GM21447 (cell line): ENCODE results near the gene CLSTN2.

Experiments used
- ATAC-seq: cut with Tn5 transposase; IDR thresholded peaks from one replicate; pipeline ENCODE4 v1.9.1; 2021; ENCODE audit not compliant: unreplicated experiment

The CLSTN2 gene

DNA sequence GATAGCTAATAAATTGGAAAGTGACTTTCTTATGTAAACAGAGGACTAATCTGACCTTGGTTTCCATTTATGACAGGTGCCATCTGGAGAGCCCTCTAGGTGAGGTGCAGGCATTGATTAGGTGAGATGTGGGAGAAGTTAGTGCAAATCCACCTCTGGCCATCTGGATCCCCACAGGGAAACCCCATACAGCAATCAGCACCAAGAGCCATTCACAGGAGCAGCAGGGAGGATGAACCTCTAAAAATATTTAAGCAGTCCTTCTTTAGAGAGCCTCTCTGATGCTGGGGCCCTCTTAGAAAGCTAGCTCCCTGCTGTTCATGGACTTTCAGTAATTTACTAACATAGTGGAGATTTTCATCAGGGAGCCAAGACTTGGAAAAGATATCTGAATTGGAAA is 69.3 kb downstream of the CLSTN2 start:
- ATAC-seq: no peak

DNA sequence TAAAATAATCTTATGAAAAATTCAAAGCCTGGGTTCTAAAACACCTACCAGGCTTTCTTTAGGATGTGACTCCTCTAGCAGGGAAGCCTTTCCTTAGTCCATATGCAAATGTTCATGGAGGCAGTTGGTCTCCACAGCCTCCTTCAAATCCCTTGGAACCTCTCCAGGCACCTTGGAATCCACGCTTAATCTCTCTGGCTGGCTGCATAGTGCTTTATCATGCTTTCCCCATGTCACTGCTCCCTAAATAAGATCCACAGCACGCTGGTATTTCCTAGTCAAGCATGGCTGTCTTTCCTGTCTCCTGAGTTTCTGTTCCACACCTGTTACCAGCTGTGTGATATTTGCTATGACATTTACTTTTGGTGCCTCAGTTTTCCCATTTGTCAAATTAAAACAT is 71.3 kb downstream of the CLSTN2 start:
- ATAC-seq: no peak

DNA sequence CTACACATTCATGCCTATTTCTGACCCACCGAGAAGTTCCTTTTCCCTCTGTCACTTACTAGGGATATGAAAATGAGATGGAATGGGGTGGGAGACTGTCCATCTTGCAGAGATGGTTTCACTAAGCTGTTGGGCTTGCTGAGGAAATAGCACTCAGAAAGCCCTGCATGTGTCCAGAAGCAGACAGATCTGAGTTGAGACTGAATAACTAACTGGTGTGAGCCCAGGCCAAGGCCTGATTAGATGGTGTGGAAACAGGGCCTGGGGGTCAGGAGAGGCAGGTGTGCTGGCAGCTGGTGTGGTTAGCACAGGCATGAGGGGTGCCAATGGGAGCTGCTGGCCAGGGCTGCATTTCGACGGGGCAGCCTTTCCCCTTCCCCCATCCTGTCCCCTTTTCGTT is 72.1 kb downstream of the CLSTN2 start:
- ATAC-seq: no peak

DNA sequence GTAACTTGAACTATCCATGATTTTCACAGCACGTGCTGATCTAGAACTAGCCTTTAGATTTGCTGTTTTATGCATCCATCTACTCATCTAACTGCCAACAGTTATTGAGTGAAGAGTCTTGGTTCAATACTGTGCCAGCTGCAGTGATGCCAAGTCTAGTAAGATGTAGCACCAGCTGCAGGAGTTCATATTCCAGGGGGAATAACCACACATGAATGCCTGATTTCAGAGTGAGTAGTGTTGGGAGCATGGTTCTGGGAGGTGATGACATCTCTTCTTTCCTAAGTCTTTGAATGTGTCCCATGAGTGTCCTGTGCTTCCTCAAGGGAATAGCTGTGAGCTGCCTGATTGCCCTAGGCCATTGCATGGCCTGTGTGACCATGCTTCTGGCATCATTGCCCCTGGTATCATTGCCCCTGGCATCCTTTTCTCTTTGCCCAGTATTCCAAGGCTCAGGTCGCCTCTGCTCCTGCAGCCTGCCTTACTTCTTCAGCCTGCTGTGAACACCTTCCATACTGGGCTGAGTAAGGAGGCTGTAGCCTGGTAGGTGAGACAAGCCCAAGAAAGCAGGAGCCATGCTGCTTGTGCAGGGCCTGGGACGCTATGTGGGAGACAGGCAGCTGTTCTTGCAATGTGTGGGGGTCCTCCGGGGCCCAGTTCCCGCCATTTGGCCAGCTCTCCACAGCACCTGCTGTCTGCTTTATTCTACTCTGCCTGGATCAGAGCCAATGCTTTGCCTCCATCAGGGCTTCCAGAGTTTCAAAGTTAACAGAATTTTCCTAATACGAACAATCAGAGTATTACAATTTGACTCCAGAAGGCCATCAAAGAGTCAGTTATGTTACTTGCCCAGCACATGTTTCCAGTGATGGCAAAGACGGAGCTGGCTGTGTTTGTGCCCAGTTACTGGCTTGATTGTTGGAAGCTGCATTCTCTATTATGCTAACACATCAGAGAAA is 73.2 kb downstream of the CLSTN2 start:
- ATAC-seq: no peak

DNA sequence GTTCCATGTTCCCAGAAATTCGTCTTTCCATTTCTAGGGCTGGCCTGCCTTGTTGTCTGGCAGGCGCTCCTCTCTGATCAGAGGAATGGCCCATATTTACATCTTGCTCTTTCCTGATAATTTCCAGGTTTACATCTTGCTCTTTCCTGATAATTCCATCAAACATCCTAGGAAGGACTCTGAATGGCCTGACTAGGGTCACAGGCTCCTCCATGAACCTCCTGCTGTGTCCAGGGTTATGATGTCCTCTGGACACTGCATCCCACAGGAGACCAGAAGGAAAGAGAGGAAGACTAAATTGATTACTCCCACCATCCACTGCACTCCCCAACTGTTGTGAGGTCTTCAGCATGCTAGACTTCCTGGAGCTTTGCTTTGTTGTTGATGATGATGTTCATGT is 75.4 kb downstream of the CLSTN2 start:
- ATAC-seq: no peak

DNA sequence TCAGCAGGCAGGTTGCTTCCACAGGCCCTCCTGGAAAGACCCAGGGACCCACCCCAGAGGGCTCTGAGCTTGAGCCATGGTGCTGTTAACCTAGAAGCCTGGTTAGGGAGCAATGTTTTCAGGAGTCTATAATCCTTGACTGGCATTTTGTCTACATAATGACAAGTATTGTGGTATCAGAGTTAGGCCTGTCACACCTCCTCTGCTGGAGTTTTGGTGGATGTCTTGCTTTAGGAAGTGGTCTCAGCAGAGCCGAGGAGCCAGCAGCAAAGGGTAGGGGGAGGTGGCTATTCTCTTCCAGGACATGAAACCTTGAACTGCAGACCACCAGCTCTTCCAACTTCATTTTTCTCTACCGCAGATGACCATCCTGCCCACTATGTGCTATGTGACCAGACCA is 76.1 kb downstream of the CLSTN2 start:
- ATAC-seq: no peak

DNA sequence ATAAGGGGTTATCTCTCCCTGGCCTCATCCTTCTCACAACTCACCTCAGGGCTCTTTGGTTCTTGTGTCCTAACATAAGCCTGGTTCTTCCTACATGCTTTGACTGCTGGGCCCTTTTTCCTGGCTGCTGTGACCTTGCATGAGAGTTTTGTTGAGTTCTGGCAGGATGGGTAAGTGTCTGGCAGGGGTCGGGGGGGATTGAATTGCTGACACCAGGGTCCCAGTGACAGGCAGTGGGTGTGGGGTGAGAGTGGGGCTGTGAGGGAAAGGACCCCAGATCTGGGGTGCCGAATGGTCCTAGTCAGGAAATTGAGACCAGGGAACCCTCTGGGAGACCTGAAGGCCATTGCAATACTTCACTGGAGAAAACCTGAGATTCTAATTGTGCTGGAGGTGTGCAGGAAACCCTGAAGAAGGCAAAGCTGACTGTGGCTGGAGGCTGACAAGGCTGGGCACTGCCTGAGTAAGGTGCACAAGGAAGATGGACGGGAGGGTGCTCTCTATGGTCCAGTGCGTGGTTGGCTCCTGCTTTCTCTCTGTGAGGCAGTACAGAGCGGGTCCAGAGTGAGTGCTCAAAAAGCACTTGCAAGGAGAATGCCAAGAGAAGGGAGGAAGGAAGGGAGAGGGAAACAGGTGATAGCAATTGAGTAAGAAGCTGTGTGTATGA is 76.8 kb downstream of the CLSTN2 start:
- ATAC-seq: no peak

DNA sequence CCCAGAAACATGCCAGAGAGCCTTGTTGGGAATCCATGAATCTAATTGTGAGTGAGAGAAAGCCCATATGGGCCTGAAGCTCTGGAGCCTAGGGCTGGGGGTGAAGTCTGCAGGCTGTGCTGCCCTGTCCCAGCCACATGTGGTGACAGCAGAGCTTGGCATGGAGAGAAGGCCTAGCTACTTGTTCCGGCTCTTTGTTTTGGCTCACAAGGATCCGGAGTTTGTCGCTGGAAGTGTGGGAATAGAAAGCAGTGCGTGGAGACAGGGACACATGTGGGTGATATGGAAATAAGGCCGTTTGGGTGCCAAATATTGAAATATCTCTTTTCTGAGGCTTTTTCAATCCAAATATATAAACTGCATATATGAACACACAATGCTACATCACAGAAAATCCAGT is 78.2 kb downstream of the CLSTN2 start:
- no peak for ATAC-seq

DNA sequence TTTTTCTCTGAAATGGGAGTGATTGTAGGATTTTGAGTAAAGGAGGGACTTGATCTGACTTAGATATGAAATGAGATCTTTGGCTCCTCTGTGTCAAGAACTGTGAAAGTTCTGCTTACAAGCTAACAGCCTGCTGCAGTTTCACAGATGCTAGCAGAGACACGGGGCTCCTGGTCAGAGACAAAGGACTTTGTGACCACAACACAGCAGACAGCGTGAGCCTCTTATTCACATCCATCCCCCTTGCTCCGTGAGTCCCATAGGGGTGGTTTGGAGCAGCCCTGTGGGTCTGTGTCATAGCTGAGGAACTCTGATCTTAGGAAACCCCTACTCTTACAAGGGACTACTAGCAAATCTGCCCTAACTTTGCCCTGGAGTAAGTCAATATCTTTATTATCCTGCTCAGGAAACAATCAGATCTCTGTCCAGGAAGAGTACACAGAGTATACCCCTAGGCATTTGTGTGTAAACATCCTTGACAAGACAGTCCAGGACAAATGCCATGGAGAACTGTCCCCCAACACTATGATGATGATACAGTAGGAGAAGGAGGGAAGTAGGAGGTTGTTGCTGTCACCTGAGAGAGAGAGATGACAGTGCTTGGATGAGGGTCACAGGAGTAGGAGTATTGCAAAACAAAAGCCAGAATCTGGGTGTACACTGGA is 80.0 kb downstream of the CLSTN2 start:
- ATAC-seq: no peak

DNA sequence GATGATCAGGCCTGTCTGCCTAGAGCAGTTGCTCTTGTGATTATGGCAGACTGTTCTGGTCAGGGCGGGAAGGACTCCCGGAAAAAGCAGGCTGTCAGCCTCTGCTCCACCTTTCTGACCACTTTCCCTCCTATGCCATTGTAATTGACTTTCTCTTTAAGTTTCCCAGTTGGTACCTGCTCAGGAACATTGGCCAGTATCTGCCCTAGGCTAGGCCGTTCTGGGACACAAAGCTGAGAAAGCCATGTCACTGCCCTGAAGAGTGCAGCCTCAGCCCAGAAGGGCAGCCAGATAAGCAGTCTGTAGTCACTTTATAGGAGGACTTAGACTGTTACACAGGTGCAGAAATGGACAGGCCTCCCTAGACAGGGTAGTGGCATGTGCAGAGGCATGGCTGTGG is 80.8 kb downstream of the CLSTN2 start:
- ATAC-seq: no peak

DNA sequence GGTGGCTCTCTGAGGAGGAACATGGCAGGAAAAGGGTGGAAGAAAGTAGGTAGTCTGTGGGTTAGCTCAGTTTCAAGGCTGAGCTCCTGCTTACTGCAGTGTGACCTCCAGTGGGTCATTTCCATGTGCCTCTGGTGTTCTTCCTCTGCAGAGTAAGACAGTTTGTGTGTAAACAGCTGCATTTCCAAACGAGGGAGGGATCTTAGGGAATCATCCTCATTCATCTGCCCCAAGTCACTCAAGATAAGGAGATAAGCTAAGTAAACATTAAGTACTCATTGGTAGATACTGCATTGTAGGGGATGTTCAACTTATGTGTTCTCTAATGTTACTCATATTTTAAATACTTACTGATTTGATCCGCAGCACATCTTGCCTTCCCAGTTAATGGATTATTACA is 83.6 kb downstream of the CLSTN2 start:
- ATAC-seq: no peak

DNA sequence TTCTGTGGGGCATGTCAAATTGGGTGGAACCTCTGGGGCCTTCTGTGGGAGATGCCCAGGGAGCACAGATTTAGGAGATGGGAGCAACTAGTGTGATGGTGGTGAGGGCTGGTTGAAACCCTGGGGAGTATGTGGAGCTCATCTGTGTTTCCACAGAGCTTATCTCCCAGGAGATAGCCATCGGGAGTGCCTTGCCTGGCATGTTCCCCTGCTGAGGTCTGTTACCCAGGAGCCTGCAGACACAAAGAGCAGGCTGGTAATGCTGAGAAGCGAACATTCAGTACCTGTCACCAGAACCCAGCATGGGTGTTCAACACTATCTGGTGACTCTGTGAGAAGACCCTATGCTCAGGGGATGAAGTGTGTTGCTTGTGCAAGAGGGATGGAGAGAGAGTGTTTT is 85.0 kb downstream of the CLSTN2 start:
- ATAC-seq: no peak

DNA sequence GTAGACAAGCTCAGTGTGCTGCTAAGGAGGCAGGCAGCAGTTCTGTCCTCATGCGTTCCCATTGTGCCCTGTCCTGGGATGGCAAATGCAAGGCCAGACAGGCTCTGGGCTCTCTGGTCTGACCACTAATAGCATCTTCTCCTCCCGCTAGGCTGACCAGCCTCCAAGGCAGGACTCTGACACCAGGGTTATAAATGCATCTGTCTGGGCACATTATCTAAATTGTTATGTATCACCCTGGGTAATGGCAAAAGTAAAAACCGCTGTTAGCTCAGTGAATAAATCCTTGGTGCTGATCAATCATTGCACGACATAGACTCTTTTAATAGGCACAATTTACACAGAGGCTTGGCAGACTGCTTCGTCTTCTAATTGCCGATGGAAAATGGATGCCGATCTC is 85.6 kb downstream of the CLSTN2 start:
- no peak for ATAC-seq

DNA sequence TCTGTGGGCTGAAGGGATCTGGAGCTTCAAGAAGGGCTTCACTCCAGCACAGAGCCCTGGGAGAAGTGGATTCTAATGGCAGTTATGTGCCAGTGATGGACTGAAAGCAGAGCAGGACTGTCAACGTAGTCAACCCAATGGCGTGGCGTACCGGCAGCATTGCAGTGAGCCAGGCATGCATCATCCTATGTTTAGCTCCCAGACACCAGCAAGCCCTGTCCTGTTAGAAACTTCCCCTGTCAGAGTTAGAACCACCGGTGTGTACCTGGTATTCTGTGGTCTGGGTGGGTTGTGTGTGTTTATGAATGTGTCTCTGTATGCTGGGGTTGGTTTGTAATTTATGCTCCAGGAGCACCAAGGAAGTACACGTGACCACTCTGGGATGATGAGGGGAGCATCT is 86.3 kb downstream of the CLSTN2 start:
- ATAC-seq: no peak

DNA sequence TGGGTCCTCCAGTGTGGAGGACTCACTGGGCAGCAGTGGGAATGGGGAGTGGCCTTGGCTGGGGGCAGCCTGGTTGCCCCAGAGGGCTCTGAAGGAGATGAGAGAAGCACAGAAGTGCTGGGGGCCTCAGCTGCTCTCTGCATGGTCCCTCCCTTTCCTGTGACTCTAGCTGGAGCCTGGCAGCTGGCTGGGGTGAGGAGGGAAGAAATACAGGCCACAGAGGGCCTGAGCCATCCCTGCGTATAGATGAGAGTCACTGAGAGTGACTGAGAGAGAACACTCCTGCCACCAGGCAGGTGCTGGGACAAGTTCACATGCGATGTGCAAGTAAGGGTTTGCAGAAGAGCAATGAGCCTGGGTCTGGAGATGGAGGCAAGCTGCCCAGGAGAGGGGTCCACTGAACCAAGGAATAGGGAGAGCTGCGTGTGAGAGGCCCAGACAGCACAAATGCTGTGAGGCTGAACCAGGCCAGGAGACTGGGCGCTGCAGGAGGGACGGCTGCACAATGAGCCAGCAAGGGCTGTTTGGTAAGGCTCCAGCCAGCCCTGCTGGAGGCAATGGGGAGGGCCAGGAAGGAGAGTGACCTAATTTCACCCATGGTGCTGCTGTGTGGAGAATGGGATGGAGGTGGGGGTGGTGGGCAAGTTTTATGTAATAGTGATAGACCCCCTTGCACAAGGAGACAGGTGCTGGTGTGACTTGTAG is 87.2 kb downstream of the CLSTN2 start:
- no peak for ATAC-seq

DNA sequence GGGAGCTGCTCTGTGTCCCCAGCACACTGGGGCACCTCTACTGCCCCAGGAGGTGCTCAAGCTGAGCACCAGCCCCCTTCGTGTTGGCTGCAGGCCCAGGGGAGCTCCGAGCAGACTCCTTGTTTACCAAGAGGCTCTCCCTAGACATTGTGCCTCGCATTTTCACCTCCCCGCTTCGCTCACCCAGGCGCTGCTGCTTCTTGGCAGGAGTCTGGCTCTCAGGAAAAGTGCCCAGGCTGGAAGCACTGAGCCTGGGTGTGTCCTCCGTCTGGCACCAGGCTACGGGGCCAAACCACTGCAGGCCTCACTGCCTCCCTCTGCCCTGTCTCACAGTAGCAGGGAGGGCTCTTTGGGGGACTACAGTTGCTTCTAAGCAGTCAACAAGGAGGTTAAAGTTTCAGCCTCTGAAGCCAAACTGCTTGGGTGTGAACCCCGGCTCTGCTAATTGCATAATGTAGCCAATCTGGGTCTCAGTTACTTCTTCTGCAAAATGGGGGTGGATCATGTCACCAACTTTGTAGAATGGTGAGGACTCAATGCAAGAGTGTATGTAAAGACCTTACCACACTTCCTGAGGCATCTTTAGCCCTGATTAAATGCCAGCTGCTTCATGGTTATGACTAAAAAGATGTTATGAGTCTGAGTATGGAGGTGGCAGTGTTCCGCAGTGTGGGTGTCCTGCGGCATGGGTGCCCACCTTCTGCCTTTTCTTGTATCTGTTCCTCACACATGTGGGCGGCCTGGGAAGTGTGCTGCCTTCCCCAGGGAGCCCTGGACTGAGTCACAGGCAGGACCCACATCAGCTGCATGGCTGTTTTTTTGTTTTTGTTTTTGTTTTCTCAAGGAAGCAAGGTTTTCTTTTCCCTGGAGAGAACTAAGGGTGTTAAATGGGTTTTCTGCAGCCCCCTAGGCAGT is 88.9 kb downstream of the CLSTN2 start:
- no peak for ATAC-seq

DNA sequence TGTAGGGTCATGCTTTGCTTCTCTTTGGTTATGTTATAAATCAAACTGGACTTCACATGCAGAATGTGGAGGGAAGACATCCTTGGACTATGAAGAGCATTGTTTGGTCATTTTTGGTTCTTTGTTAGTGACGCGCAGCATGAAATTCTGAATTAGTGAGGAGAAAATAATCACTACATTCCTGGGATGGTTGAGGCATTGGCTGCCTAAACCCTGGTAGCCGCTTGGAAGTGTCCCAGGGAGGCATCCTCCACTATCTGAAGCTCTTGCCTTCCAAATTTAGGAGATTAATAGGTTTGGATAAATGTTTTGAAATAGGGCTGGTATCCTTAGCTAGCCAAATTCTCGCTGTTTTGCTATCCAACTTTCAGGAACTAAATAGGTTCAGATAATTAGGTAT is 96.2 kb downstream of the CLSTN2 start:
- no peak for ATAC-seq

DNA sequence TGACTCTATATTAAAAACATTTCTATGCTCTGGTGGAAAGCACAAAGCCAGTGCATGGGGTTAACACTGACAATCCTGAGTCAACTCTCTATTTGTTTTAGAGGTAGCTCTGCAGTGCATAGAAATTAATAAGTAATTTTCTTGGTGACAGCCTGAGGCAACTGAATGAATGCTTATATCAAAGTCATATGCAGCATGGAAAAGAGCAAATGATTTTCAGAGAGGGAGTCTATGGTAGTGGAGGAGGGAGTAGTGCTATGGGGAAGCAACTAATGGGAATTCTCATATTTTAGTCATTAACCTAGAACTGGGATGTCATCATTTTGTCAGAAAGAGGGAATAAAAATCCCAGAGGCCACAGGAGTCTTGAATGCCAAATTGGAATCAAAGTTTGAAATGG is 99.1 kb downstream of the CLSTN2 start:
- ATAC-seq: no peak

DNA sequence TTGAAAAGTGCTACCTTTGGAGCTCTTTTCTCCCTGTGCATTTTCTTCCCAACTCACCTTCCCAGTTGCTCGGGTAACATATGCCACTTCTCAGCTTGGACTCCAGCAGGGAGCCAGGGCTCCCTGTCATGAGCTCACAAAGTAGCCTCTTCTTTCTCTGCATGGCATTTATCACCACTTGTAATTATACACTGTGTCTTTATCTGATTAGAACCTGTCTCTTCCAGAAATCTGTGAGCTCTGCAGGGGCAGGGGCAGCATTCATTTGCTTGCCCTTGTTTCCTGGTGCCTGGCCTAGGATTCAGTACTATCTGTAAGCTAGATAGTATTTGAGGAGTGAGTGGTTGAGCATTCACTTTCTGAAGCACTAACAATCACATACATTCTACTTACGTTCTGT is 100.9 kb downstream of the CLSTN2 start:
- ATAC-seq: no peak

DNA sequence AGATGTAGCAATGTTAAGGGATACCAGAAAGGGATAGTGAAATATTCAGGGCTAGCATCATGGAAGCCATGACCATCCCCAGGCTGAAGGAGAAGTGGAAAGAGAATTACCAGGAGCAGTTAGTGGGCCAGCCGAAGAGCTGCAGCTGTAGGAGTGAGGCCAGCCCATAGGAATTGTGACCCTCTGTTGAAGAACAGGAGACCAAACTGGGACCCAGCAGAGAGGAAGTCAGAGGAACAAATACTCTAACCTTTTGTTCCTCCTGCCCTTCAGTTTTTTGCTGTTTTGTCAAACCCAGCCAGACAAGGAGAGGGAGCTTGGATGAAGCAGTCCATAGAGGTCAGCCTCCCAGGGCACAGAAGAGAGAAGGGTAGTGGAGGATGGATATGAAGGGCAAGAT is 115.4 kb downstream of the CLSTN2 start:
- no peak for ATAC-seq
